Cardiac ventricle fibroblast (primary cell): ENCODE results near the gene OR52N1. TPM values are rescaled to one million over a fixed set of nuclear protein-coding genes. Genes with fewer than 3 reads are reported as not detected.

Source experiments
- total RNA-seq: library from RNA; depleted of rRNA; stranded (reverse); fragments of >200 nt; gene quantifications from 2 replicates; pipeline ENCODE4 v1.2.3, GENCODE V29; 2015

OR52N1 gene
- not detected in 2 replicates for total RNA-seq

GRCh38 chr11:5791165-5791564, at the start of gene OR52N1:
OR52N1 (minus strand) TSS chr11:5791265; CDS start chr11:5788816, 2,449 bp downstream.

GRCh38 chr11:5808500-5809121, 17.5 kb upstream of the OR52N1 start, which contains the start of gene OR52N2:
OR52N2 (plus strand) TSS chr11:5808924; CDS start chr11:5820336, 11,412 bp downstream.

GRCh38 chr11:5783255-5783654, 7.8 kb downstream of the OR52N1 start, which contains the start of gene OR52N5:
OR52N5 (minus strand) TSS chr11:5783355; CDS start chr11:5778634, 4,721 bp downstream.

GRCh38 chr11:5753943-5754342, 37.1 kb downstream of the OR52N1 start, which contains the start of gene OR52N4:
OR52N4 (plus strand) TSS chr11:5754243; CDS start chr11:5754741, 498 bp downstream.

Other genes starting within 250 kb of the OR52N1 start
- gene OR52H1, start 242.7 kb downstream of the OR52N1 start, total RNA-seq = not detected in 2 replicates
- gene OR52B6, start 210.4 kb downstream of the OR52N1 start, total RNA-seq = not detected in 2 replicates
- 1.1 and 5.0 TPM in 2 replicates for gene TRIM6, start 194.6 kb downstream of the OR52N1 start, total RNA-seq
- gene TRIM34, start 166.3 kb downstream of the OR52N1 start, total RNA-seq = 6.6 TPM in 2 replicates
- gene TRIM5, start 106.2 kb downstream of the OR52N1 start, total RNA-seq = 19.7 TPM in 2 replicates
- gene TRIM22, start 101.5 kb downstream of the OR52N1 start, total RNA-seq = 52.5 and 87.9 TPM in 2 replicates
- not detected in 2 replicates for gene OR56B1, start 54.8 kb downstream of the OR52N1 start, total RNA-seq
- not detected in 2 replicates for gene OR52N4, start 37.0 kb downstream of the OR52N1 start, total RNA-seq
- gene OR52N5, start 7.9 kb downstream of the OR52N1 start, total RNA-seq = not detected in 2 replicates
- not detected in 2 replicates for gene OR52N2, start 17.7 kb upstream of the OR52N1 start, total RNA-seq
- gene OR52E6, start 50.6 kb upstream of the OR52N1 start, total RNA-seq = not detected in 2 replicates
- gene OR52E8, start 66.4 kb upstream of the OR52N1 start, total RNA-seq = not detected in 2 replicates
- not detected in 2 replicates for gene OR52E4, start 89.4 kb upstream of the OR52N1 start, total RNA-seq
- gene OR52E5, start 101.9 kb upstream of the OR52N1 start, total RNA-seq = not detected in 2 replicates
- not detected in 2 replicates for gene OR56A3, start 151.0 kb upstream of the OR52N1 start, total RNA-seq
- not detected in 2 replicates for gene OR56A5, start 177.2 kb upstream of the OR52N1 start, total RNA-seq
- gene OR52L1, start 195.7 kb upstream of the OR52N1 start, total RNA-seq = not detected in 2 replicates
- not detected in 2 replicates for gene OR56A4, start 215.7 kb upstream of the OR52N1 start, total RNA-seq
- gene OR56A1, start 239.5 kb upstream of the OR52N1 start, total RNA-seq = not detected in 2 replicates